ENCODE measurements around the gene MANF. TPM values are rescaled to one million over a fixed set of nuclear protein-coding genes. Genes with fewer than 3 reads are reported as not detected.

The MANF gene
- total RNA-seq (55.6 and 180 TPM in 2 replicates), polyA plus RNA-seq (66.9 and 163 TPM in 2 replicates)

DNA sequence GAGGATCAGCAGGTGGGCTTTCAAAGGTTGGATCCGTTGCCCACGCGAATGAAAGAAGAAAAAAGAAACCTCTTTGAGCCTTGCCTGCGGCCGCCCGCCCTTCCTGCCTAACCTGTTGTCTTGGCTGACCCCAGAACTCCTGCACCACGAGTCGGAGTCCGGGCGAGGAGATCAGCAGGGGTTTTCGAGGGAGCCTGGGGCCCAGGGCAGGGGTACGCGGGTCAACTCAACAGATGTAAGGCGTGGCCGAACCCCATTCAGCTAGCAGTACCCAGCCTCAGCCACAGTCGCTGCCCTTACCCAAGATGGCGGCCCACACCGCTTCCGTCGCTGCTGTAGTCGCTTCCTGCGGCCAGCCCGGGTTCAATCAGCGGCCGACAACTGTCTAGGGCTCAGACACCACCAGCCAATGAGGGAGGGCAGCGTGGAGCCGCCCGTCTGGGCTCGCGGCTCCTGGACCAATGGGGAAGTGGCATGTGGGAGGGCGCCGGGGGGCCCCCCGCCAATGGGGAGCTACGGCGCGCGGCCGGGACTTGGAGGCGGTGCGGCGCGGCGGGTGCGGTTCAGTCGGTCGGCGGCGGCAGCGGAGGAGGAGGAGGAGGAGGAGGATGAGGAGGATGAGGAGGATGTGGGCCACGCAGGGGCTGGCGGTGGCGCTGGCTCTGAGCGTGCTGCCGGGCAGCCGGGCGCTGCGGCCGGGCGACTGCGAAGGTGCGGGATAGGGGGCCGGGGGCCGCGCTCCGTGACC, at the start of gene MANF:
TSS of gene MANF (plus strand) at position 566 of the 748 bp plus-strand sequence. CDS start at position 618, 52 bp downstream.
- DNase-seq (ENCODE audit: low read depth in 1 of 2, low spot score in 1 of 2): peak; percentile 98 to 99
- no peaks in the 10 kb centered on the region for H3K27me3 ChIP-seq
- peaks cover 13% of the 10 kb centered on the region for H3K4me1 ChIP-seq (ENCODE audit: low read depth)
- peaks cover 4% of the 10 kb centered on the region for H3K36me3 ChIP-seq
- TF ChIP-seq, protein P1, sequence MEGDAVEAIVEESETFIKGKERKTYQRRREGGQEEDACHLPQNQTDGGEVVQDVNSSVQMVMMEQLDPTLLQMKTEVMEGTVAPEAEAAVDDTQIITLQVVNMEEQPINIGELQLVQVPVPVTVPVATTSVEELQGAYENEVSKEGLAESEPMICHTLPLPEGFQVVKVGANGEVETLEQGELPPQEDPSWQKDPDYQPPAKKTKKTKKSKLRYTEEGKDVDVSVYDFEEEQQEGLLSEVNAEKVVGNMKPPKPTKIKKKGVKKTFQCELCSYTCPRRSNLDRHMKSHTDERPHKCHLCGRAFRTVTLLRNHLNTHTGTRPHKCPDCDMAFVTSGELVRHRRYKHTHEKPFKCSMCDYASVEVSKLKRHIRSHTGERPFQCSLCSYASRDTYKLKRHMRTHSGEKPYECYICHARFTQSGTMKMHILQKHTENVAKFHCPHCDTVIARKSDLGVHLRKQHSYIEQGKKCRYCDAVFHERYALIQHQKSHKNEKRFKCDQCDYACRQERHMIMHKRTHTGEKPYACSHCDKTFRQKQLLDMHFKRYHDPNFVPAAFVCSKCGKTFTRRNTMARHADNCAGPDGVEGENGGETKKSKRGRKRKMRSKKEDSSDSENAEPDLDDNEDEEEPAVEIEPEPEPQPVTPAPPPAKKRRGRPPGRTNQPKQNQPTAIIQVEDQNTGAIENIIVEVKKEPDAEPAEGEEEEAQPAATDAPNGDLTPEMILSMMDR (IDR thresholded peaks at IDR 0.05; ENCODE audit: low read depth, low read length): no peak
- no peaks in the 10 kb centered on the region for H3K9me3 ChIP-seq (ENCODE audit: low read depth)
- H3K4me3 ChIP-seq: peak within 1 kb of the TSS; percentile 72
- peak within 1 kb of the TSS; percentile 95 for H3K27ac ChIP-seq

DNA sequence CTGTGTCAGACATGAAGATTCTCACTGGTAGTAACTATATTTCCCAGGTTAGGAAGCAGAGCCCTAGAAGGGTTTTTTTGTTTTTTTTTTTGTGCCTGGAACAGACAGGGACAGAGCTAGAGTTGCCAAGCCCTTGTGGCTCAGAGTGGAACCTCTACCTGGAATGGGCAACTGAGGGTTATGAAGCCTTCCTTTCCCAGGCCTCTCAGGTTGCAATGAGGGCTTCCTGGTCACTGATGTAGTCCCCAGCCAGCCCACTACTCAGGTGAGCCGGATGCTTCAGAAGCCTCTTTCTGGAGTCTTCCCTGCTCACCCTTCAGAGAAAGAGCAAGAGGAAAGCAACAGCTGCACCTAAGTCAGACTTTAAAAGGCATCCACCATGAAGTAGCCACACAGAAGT, 48.8 kb upstream of the MANF start:
- H3K27ac ChIP-seq: no peak overlapping the region
- no peaks in the 10 kb centered on the region for H3K9me3 ChIP-seq (ENCODE audit: low read depth)
- H3K27me3 ChIP-seq: no peaks in the 10 kb centered on the region
- no peaks in the 10 kb centered on the region for H3K4me1 ChIP-seq (ENCODE audit: low read depth)
- no peak for DNase-seq (ENCODE audit: low read depth in 1 of 2, low spot score in 1 of 2)
- TF ChIP-seq, protein P1 (IDR thresholded peaks at IDR 0.05; ENCODE audit: low read depth, low read length): no peak
- H3K36me3 ChIP-seq: no peaks in the 10 kb centered on the region
- no peak overlapping the region for H3K4me3 ChIP-seq

DNA sequence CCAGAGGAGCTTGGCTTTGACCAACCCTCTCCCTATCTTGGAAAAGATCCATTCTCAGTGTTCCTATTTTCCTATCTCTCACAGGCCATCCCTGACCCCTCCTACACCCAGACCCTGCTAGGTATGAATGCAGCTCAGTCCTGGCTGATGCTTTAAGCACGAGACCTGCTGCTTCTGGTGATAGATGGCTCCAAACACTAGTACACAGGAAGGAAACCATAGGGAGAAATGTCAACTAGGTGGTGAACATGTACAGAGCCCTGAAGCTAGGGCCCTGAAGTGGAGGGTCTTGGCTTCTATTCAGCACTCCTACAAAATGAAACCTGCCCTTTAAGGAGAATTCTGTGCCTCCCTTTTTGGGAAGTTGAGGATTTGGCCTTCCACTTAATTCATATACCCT, 47.4 kb upstream of the MANF start:
- DNase-seq (ENCODE audit: low read depth in 1 of 2, low spot score in 1 of 2): no peak
- TF ChIP-seq, protein P1 (IDR thresholded peaks at IDR 0.05; ENCODE audit: low read depth, low read length): no peak
- no peaks in the 10 kb centered on the region for H3K9me3 ChIP-seq (ENCODE audit: low read depth)

DNA sequence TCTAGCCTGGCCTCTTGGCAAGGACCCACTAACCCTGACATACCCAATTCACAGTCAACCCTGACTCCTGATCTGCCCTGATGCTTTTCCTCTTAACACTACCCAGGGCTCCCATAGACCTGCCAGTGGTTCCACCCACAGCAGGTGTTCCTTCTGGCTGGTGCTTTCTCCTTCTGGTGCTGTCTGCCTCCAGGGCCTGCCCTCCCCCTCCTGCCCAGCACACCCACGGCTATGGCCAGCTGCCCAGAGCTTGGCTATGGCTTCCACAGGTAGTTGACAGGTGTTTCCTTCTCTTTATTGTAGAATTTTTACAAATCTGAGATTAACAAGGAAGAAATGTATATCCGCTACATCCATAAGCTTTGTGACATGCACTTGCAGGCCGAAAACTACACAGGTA, 46.5 kb upstream of the MANF start:
- DNase-seq (ENCODE audit: low read depth in 1 of 2, low spot score in 1 of 2): no peak

More for the DNA sequence above, 47.4 kb upstream of the MANF start:
- Histone ChIP-seq H3K27ac (no peak overlapping the region), H3K27me3 (no peaks in the 10 kb centered on the region), H3K4me3 (no peak overlapping the region), H3K36me3 (no peaks in the 10 kb centered on the region), H3K4me1 (ENCODE audit: low read depth) (no peaks in the 10 kb centered on the region)

DNA sequence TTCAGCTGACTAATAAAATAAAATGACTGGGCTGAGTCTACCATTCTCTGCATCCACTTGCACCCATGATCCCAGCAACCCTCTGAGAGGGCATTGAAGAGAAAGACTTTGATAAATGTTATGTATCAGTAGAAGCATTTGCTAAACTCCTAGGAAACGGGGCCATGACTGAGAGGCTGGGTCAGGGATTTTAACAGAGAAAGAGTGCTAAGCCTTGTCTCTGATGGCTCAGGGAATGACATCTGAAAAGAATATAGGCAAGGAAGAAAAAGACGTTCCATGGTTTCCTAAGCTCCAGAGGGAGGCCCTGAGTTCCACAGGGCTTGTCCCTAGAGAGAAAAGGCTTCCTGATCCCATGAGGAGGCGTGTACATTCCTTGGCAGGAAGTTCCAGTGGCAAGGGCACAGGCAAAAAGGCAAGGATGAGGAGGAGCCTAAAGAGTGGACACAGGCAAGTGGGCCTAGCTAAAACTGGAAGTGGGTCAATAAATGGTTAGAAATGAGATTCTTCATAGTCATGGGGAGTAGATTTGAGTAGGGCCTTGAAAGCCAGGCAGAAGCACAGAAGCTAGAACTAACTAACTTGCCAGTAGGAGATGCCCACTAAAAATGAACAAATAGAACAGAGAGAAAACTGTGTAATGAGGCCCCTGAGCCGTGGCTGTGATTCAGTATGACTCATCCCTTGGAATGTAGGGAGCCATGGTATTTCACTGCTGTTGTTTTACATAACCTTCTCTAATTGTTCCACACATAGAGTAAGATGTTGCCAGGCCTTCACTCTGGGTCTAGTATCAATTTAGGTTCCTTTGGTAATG, 44.9 kb upstream of the MANF start:
- TF ChIP-seq, protein P1 (IDR thresholded peaks at IDR 0.05; ENCODE audit: low read depth, low read length): no peak
- DNase-seq (ENCODE audit: low read depth in 1 of 2, low spot score in 1 of 2): peak in 1 of 2 donors; percentile 96
- Histone ChIP-seq H3K9me3 (ENCODE audit: low read depth) (no peaks in the 10 kb centered on the region), H3K27ac (no peak overlapping the region), H3K4me3 (no peak overlapping the region), H3K36me3 (no peaks in the 10 kb centered on the region), H3K4me1 (ENCODE audit: low read depth) (no peaks in the 10 kb centered on the region), H3K27me3 (no peaks in the 10 kb centered on the region)

More for the DNA sequence above, 46.5 kb upstream of the MANF start:
- no peaks in the 10 kb centered on the region for H3K4me1 ChIP-seq (ENCODE audit: low read depth)
- no peaks in the 10 kb centered on the region for H3K36me3 ChIP-seq
- H3K27me3 ChIP-seq: no peaks in the 10 kb centered on the region
- H3K9me3 ChIP-seq (ENCODE audit: low read depth): no peaks in the 10 kb centered on the region
- H3K4me3 ChIP-seq: no peak overlapping the region
- TF ChIP-seq, protein P1 (IDR thresholded peaks at IDR 0.05; ENCODE audit: low read depth, low read length): no peak
- H3K27ac ChIP-seq: no peak overlapping the region

Measured in cardiac muscle cell (in vitro differentiated cells and primary cell).